ENCODE results near the gene ACP7. TPM values are rescaled to one million over a fixed set of nuclear protein-coding genes. Genes with fewer than 3 reads are reported as not detected.

Gene ACP7
- total RNA-seq, 4 donors from 2014 or later, result 0.55 TPM; not detected in 3

- Histone ChIP-seq H3K4me1 (peaks cover 10 to 22% of the 10 kb centered on the region in 2 donors), H3K36me3 (no peaks in the 10 kb centered on the region), H3K27me3 (no peaks in the 10 kb centered on the region), H3K27ac (peak overlapping the region; percentile 29), H3K9me3 (no peaks in the 10 kb centered on the region), H3K4me3 (no peak overlapping the region)
- TF ChIP-seq, protein P1, sequence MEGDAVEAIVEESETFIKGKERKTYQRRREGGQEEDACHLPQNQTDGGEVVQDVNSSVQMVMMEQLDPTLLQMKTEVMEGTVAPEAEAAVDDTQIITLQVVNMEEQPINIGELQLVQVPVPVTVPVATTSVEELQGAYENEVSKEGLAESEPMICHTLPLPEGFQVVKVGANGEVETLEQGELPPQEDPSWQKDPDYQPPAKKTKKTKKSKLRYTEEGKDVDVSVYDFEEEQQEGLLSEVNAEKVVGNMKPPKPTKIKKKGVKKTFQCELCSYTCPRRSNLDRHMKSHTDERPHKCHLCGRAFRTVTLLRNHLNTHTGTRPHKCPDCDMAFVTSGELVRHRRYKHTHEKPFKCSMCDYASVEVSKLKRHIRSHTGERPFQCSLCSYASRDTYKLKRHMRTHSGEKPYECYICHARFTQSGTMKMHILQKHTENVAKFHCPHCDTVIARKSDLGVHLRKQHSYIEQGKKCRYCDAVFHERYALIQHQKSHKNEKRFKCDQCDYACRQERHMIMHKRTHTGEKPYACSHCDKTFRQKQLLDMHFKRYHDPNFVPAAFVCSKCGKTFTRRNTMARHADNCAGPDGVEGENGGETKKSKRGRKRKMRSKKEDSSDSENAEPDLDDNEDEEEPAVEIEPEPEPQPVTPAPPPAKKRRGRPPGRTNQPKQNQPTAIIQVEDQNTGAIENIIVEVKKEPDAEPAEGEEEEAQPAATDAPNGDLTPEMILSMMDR (IDR thresholded peaks at IDR 0.05), result no peak
- no peak for TF ChIP-seq POLR2A (IDR thresholded peaks at IDR 0.05)
- DNase-seq, result no peak
- intact Hi-C loops (cut with DNase I; ENCODE audit: low total_unique reads), result loop anchor here (10.0 kb wide), 1 partner anchor 56 kb away; no protein-coding TSS in a partner anchor
Observed at GRCh38 chr19:39128516-39129079, 44.4 kb downstream of the ACP7 start.

DNA sequence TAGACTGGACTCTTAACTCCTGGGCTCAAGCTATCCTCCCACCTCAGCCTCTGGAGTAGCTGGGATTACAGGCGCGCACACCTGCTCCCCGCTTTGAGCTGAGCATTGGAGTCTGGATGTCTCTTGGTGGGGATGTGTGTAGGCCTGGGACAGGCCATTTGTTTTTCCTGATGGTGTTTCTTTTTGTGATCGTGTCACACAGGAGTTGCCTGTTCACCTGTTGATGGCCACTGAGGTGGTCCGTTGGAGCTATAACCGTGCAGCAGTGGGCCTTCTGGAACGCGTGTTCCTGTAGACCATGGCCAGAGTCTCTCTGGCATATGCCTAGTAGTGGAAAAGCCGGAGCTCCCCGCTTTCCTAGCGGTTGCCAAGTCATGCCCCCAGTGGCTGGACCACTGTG, 44.9 kb downstream of the ACP7 start:
- Histone ChIP-seq H3K4me1 (peaks cover 10 to 22% of the 10 kb centered on the region in 2 donors), H3K27me3 (no peaks in the 10 kb centered on the region), H3K4me3 (no peak overlapping the region), H3K9me3 (no peaks in the 10 kb centered on the region), H3K27ac (no peak overlapping the region), H3K36me3 (no peaks in the 10 kb centered on the region)
- intact Hi-C loops (cut with DNase I; ENCODE audit: low total_unique reads), result loop anchor here (10.0 kb wide), 1 partner anchor 56 kb away; no protein-coding TSS in a partner anchor
- TF ChIP-seq, protein P1 (IDR thresholded peaks at IDR 0.05), result no peak
- no peak for TF ChIP-seq POLR2A (IDR thresholded peaks at IDR 0.05)
- no peak for DNase-seq

- no peak overlapping the region for H3K4me3 ChIP-seq
- no peaks in the 10 kb centered on the region for H3K9me3 ChIP-seq
- intact Hi-C loops (cut with DNase I; ENCODE audit: low total_unique reads), result loop anchor here (10.0 kb wide), 1 partner anchor 1534 kb away; no protein-coding TSS in a partner anchor
- H3K27me3 ChIP-seq, result no peaks in the 10 kb centered on the region
- TF ChIP-seq POLR2A (IDR thresholded peaks at IDR 0.05), result no peak
- TF ChIP-seq, protein P1 (IDR thresholded peaks at IDR 0.05), result no peak
- H3K4me1 ChIP-seq, result peaks cover 10 to 22% of the 10 kb centered on the region in 2 donors
- no peaks in the 10 kb centered on the region for H3K36me3 ChIP-seq
- H3K27ac ChIP-seq, result peak overlapping the region; percentile 47 to 64
- no peak for DNase-seq
Observed at GRCh38 chr19:39130337-39131254, 46.4 kb downstream of the ACP7 start.

- no peak for DNase-seq
- peak overlapping the region; percentile 47 to 64 for H3K27ac ChIP-seq
Observed at GRCh38 chr19:39131255-39131755, 47.1 kb downstream of the ACP7 start.

More at GRCh38 chr19:39131255-39131755, 47.1 kb downstream of the ACP7 start:
- TF ChIP-seq, protein P1 (IDR thresholded peaks at IDR 0.05), result no peak
- no peak for TF ChIP-seq POLR2A (IDR thresholded peaks at IDR 0.05)
- no peaks in the 10 kb centered on the region for H3K27me3 ChIP-seq
- H3K4me1 ChIP-seq, result peaks cover 10 to 22% of the 10 kb centered on the region in 2 donors
- no peaks in the 10 kb centered on the region for H3K36me3 ChIP-seq
- no peaks in the 10 kb centered on the region for H3K9me3 ChIP-seq
- no peak overlapping the region for H3K4me3 ChIP-seq
- intact Hi-C loops (cut with DNase I; ENCODE audit: low total_unique reads), result loop anchor here (10.0 kb wide), 1 partner anchor 1533 kb away; no protein-coding TSS in a partner anchor
